ENCODE results near the gene GPR17. TPM values are rescaled to one million over a fixed set of nuclear protein-coding genes. Genes with fewer than 3 reads are reported as not detected.
A peak's percentile ranks its signal among the peaks of the same experiment; 100 is the strongest.

GPR17 gene
- total RNA-seq, 2 donors from 2014 or later: 0.16 to 0.20 TPM

DNA sequence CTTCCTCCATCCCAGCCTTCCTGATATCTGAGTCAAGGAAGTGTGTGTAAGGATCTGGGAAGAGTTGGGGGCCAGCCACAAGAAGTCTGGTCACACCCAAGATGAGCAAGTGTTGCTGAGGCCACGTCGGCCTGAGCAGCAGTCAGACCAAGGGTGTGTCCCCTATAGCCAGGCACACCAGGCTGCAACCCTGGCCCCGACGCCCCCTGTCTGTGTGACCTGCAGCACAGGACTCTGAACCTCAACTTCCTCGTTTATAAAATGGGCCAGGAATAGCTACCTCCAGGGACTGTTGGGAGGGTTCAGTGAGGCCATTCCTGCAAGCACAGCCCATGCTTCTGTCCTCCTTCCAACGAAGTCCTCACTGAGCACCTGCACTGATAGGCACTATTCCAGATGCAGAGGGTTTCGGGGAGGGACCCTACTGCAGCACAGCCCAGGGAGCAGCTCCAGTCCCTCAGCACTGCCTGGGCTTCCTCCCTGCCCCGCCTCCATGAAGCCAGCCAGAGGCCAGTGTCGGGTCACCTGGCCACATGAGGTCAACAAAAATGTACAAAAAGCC is 16.1 kb downstream of the GPR17 start:
- Histone ChIP-seq H3K9me3 (no peaks in the 10 kb centered on the region), H3K9ac (ENCODE audit: low read depth in 2 of 2, low read length in 2 of 2) (no peak overlapping the region), H3K4me1 (no peaks in the 10 kb centered on the region), H3K27me3 (peaks cover 23% of the 10 kb centered on the region), H3K36me3 (no peaks in the 10 kb centered on the region), H3K27ac (no peak overlapping the region), H3K4me3 (no peak overlapping the region)
- DNase-seq: no peak
- TF ChIP-seq, protein P1, sequence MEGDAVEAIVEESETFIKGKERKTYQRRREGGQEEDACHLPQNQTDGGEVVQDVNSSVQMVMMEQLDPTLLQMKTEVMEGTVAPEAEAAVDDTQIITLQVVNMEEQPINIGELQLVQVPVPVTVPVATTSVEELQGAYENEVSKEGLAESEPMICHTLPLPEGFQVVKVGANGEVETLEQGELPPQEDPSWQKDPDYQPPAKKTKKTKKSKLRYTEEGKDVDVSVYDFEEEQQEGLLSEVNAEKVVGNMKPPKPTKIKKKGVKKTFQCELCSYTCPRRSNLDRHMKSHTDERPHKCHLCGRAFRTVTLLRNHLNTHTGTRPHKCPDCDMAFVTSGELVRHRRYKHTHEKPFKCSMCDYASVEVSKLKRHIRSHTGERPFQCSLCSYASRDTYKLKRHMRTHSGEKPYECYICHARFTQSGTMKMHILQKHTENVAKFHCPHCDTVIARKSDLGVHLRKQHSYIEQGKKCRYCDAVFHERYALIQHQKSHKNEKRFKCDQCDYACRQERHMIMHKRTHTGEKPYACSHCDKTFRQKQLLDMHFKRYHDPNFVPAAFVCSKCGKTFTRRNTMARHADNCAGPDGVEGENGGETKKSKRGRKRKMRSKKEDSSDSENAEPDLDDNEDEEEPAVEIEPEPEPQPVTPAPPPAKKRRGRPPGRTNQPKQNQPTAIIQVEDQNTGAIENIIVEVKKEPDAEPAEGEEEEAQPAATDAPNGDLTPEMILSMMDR (IDR thresholded peaks at IDR 0.05): no peak
- intact Hi-C loops (cut with DNase I): no loop called here

DNA sequence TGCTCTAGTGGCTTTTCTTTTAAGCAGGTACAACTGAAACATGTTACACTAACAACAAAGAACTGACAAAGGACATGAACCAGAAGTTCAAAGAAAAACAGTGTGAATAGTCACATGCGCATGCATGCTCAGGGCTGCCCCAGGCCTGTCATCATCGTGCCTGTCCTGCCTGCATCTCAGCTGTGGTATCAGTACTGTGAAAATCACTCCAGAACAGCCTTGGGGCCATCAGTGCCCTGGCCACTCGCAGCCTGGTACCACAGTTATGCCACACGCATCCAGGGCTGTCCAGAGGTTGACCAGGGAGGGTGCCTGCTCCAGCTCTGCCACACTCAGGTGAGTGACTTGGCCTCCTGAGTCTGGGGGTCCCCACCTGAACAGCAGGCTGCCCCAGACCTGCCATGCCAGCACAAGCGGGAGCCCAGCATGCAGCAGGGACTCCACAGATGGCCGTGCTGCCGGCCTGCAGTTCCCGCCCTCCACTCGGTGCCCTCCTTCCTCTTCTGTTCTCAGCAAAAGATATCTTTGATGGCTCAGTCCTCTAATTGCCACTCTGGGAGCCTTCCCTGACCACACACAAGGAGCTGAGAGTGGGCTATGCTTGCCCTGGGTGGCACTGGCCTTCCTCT is 17.1 kb downstream of the GPR17 start:
- intact Hi-C loops (cut with DNase I): no loop called here
- no peak for DNase-seq
- Histone ChIP-seq H3K27ac (no peak overlapping the region), H3K9ac (ENCODE audit: low read depth in 2 of 2, low read length in 2 of 2) (no peak overlapping the region), H3K36me3 (no peaks in the 10 kb centered on the region), H3K4me3 (no peak overlapping the region), H3K4me1 (no peaks in the 10 kb centered on the region), H3K9me3 (no peaks in the 10 kb centered on the region), H3K27me3 (peaks cover 23% of the 10 kb centered on the region)
- TF ChIP-seq, protein P1 (IDR thresholded peaks at IDR 0.05): no peak

DNA sequence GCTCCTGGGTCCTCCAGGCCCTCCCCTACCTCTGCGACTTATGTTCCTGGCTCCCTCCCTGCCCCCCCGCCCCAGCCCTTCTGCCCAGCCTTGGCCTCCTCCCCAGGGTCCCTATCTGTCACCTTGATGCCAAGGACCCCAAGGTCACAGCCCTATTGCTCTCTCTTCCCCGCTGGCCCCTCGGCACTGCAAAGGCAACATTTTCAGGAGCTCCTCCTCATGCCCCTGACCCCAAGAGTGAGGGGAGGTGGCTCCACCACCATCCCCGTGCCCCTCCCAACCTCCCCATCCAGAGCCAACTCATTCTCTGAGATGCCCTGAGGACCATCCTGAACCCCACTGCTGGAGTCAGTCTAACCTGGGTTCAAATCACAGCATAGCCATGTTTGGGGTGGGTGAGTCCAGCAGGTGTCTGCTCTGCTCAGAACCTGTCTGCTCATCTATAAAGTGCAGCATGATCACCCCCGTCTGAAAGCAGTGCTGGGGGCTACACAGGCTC is 17.7 kb downstream of the GPR17 start:
- Histone ChIP-seq H3K9me3 (no peaks in the 10 kb centered on the region), H3K27ac (no peak overlapping the region), H3K4me3 (no peak overlapping the region), H3K4me1 (no peaks in the 10 kb centered on the region), H3K9ac (ENCODE audit: low read depth in 2 of 2, low read length in 2 of 2) (no peak overlapping the region), H3K27me3 (peaks cover 23% of the 10 kb centered on the region), H3K36me3 (no peaks in the 10 kb centered on the region)
- intact Hi-C loops (cut with DNase I): no loop called here
- no peak for DNase-seq
- TF ChIP-seq, protein P1 (IDR thresholded peaks at IDR 0.05): no peak

DNA sequence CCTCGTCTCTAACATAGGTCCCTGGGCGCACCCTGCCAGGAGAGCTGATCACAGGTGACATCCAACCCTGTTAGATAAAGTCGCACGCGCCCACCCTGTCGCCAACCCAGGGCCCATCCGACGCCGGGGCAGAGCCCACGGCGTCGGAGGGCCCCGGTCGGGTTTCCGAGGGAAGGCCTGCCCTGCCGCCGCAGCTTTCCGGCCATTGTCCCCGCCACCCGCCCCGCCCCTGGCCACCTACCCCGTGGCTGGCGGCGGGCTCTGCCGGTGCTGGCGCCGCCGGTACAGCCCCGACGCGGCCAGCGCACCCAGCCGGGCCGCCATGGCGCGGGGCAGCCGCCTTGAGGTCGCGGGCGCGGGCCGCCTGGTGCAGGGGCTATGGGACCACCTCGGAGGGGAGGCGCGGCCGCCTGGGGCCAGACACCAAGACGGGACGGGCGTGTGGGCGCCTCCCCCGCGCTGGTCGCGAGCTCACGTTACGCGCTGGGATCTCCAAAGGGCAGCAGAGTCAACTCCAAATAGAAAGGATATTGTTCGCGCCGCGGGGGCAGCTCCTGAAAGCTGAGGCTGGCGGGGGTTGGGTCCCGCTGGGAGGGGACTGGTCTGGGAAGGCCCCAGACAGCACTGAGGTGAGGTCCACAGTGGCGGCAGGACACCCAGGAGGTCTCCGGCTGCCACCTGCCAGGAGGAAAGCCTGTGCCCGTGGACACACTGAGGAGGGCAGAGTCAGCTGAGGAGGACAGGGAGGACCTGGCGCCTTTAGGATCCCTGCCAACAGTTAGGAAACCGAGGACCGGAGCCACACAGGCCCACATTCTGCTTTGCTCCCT is 18.3 kb downstream of the GPR17 start:
- H3K4me1 ChIP-seq: no peaks in the 10 kb centered on the region
- H3K27me3 ChIP-seq: peaks cover 23% of the 10 kb centered on the region
- intact Hi-C loops (cut with DNase I): no loop called here
- H3K27ac ChIP-seq: no peak overlapping the region
- peak overlapping the region; percentile 12 to 30 for H3K9ac ChIP-seq (ENCODE audit: low read depth in 2 of 2, low read length in 2 of 2)
- TF ChIP-seq, protein P1 (IDR thresholded peaks at IDR 0.05): no peak
- no peaks in the 10 kb centered on the region for H3K36me3 ChIP-seq
- DNase-seq: no peak
- no peak overlapping the region for H3K4me3 ChIP-seq
- H3K9me3 ChIP-seq: no peaks in the 10 kb centered on the region

DNA sequence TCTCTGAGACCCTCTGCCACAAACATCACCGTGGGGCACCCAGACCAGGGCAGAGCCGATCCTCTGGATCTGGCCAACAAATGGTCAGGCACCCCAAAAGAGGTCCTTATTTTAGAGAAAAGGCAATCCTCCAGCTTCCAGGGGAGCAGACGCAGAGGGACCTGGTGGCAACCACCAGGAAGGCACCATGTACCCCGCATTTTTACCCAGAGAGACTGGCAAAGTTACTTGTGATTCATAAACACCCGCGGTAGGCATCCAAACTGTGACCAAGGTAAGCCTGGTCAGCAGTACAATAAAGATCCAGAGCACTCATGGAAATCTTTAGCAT is 18.9 kb downstream of the GPR17 start:
- no peak overlapping the region for H3K27ac ChIP-seq
- intact Hi-C loops (cut with DNase I): no loop called here
- no peaks in the 10 kb centered on the region for H3K4me1 ChIP-seq
- no peaks in the 10 kb centered on the region for H3K9me3 ChIP-seq
- peak overlapping the region in 1 of 2 donors; percentile 12 for H3K9ac ChIP-seq (ENCODE audit: low read depth in 2 of 2, low read length in 2 of 2)
- DNase-seq: no peak
- H3K4me3 ChIP-seq: no peak overlapping the region
- peaks cover 23% of the 10 kb centered on the region for H3K27me3 ChIP-seq
- H3K36me3 ChIP-seq: no peaks in the 10 kb centered on the region
- TF ChIP-seq, protein P1 (IDR thresholded peaks at IDR 0.05): no peak

All from colonic mucosa (tissue), 4 donors.